ENCODE results near the gene BRINP3. TPM values are rescaled to one million over a fixed set of nuclear protein-coding genes. Genes with fewer than 3 reads are reported as not detected.

BRINP3 gene
- total and polyA plus RNA-seq, 12 donors, result 0.10 to 3.0 (median 0.83) TPM; not detected in 5

- Histone ChIP-seq H3K27me3 (no peaks in the 10 kb centered on the region), H3K27ac (no peak overlapping the region), H3K9me3 (replicated peaks in 1 of 3) (no peaks in the 10 kb centered on the region), H3K4me3 (no peak overlapping the region), H3K36me3 (replicated peaks in 1 of 2) (no peaks in the 10 kb centered on the region), H3K4me1 (replicated peaks in 1 of 2) (no peaks in the 10 kb centered on the region)
- 75 to 82% (median 80%) methylated on average over 2 of the region's 2 CpGs for WGBS, 4 donors
- intact Hi-C loops (cut with DNase I), result no loop called here
- TF ChIP-seq POLR2A (IDR thresholded peaks at IDR 0.05), result no peak
- TF ChIP-seq CTCF (IDR thresholded peaks at IDR 0.05), result no peak
- no peak for DNase-seq
These were observed 300.1 kb downstream of the BRINP3 start for GRCh38 chr1:190177555-190177954.

- no peak for DNase-seq
- Histone ChIP-seq H3K27ac (no peak overlapping the region), H3K4me3 (no peak overlapping the region), H3K36me3 (replicated peaks in 1 of 2) (no peaks in the 10 kb centered on the region), H3K9me3 (replicated peaks in 1 of 3) (no peaks in the 10 kb centered on the region), H3K4me1 (replicated peaks in 1 of 2) (no peaks in the 10 kb centered on the region), H3K27me3 (no peaks in the 10 kb centered on the region)
- TF ChIP-seq POLR2A (IDR thresholded peaks at IDR 0.05) (no peak), CTCF (IDR thresholded peaks at IDR 0.05) (no peak)
- intact Hi-C loops (cut with DNase I), result no loop called here
These were observed 300.9 kb downstream of the BRINP3 start for GRCh38 chr1:190176776-190177175.

- Histone ChIP-seq H3K4me3 (no peak overlapping the region), H3K27ac (no peak overlapping the region), H3K36me3 (replicated peaks in 1 of 2) (no peaks in the 10 kb centered on the region), H3K9me3 (replicated peaks in 1 of 3) (no peaks in the 10 kb centered on the region), H3K27me3 (no peaks in the 10 kb centered on the region), H3K4me1 (replicated peaks in 1 of 2) (no peaks in the 10 kb centered on the region)
- no peak for DNase-seq
- intact Hi-C loops (cut with DNase I), result no loop called here
- 49 to 57% (median 53%) methylated on average over 3 of the region's 3 CpGs for WGBS, 4 donors
- TF ChIP-seq CTCF (IDR thresholded peaks at IDR 0.05) (no peak), POLR2A (IDR thresholded peaks at IDR 0.05) (no peak)
These were observed 302.3 kb downstream of the BRINP3 start for GRCh38 chr1:190175320-190175719.

- DNase-seq, result no peak
- Histone ChIP-seq H3K9me3 (replicated peaks in 1 of 3) (no peaks in the 10 kb centered on the region), H3K4me3 (no peak overlapping the region), H3K27me3 (no peaks in the 10 kb centered on the region), H3K4me1 (replicated peaks in 1 of 2) (no peaks in the 10 kb centered on the region), H3K27ac (no peak overlapping the region), H3K36me3 (replicated peaks in 1 of 2) (no peaks in the 10 kb centered on the region)
- intact Hi-C loops (cut with DNase I), result no loop called here
- TF ChIP-seq POLR2A (IDR thresholded peaks at IDR 0.05) (no peak), CTCF (IDR thresholded peaks at IDR 0.05) (no peak)
- 66 to 72% (median 70%) methylated on average over 8 of the region's 8 CpGs for WGBS, 4 donors
These were observed 304.8 kb downstream of the BRINP3 start for GRCh38 chr1:190172651-190173430.

Data from adrenal gland (tissue), 12 donors.